ENCODE data around the gene SOX6.

SOX6 gene

GRCh38 chr11:16356761-16357393 lies 531 bp upstream of the SOX6 start:
- H3K4me3 ChIP-seq (ENCODE audit: low read depth, low read length) = no peak overlapping the region
- H3K27me3 ChIP-seq (ENCODE audit: control insufficient read depth, insufficient read depth, low read length) = no peaks in the 10 kb centered on the region
- H3K4me2 ChIP-seq (ENCODE audit: low read length) = no peak overlapping the region
- no peak for TF ChIP-seq CTCF (IDR thresholded peaks at IDR 0.05)
- no peak overlapping the region for H2AFZ ChIP-seq
- no peaks in the 10 kb centered on the region for H3K4me1 ChIP-seq
- no peak overlapping the region for H3K27ac ChIP-seq
- no peaks in the 10 kb centered on the region for H3K79me2 ChIP-seq
- no peak overlapping the region for H3K9ac ChIP-seq
- no peaks in the 10 kb centered on the region for H3K36me3 ChIP-seq (ENCODE audit: control insufficient read depth, insufficient read depth, low read length)
- H3K9me3 ChIP-seq (ENCODE audit: control insufficient read depth, low read length) = no peaks in the 10 kb centered on the region

GRCh38 chr11:16352707-16353106 lies 3.6 kb downstream of the SOX6 start:
- no peak for TF ChIP-seq CTCF (IDR thresholded peaks at IDR 0.05)
- H3K4me3 ChIP-seq (ENCODE audit: low read depth, low read length) = no peak overlapping the region
- H3K9ac ChIP-seq = no peak overlapping the region
- no peak overlapping the region for H2AFZ ChIP-seq
- no peak overlapping the region for H3K4me2 ChIP-seq (ENCODE audit: low read length)
- H3K27ac ChIP-seq = no peak overlapping the region
- no peaks in the 10 kb centered on the region for H3K36me3 ChIP-seq (ENCODE audit: control insufficient read depth, insufficient read depth, low read length)
- no peaks in the 10 kb centered on the region for H3K27me3 ChIP-seq (ENCODE audit: control insufficient read depth, insufficient read depth, low read length)
- no peaks in the 10 kb centered on the region for H3K9me3 ChIP-seq (ENCODE audit: control insufficient read depth, low read length)
- H3K4me1 ChIP-seq = no peaks in the 10 kb centered on the region
- no peaks in the 10 kb centered on the region for H3K79me2 ChIP-seq

GRCh38 chr11:16350125-16350524 lies 6.2 kb downstream of the SOX6 start:
- H3K4me3 ChIP-seq (ENCODE audit: low read depth, low read length) = no peak overlapping the region
- no peaks in the 10 kb centered on the region for H3K9me3 ChIP-seq (ENCODE audit: control insufficient read depth, low read length)
- no peaks in the 10 kb centered on the region for H3K36me3 ChIP-seq (ENCODE audit: control insufficient read depth, insufficient read depth, low read length)
- TF ChIP-seq CTCF (IDR thresholded peaks at IDR 0.05) = no peak
- H3K9ac ChIP-seq = no peak overlapping the region
- H3K79me2 ChIP-seq = no peaks in the 10 kb centered on the region
- H3K4me1 ChIP-seq = no peaks in the 10 kb centered on the region
- no peaks in the 10 kb centered on the region for H3K27me3 ChIP-seq (ENCODE audit: control insufficient read depth, insufficient read depth, low read length)
- H3K27ac ChIP-seq = no peak overlapping the region
- no peak overlapping the region for H3K4me2 ChIP-seq (ENCODE audit: low read length)
- no peak overlapping the region for H2AFZ ChIP-seq

GRCh38 chr11:16347928-16348685 lies 8.2 kb downstream of the SOX6 start:
- TF ChIP-seq CTCF (IDR thresholded peaks at IDR 0.05) = no peak
- no peaks in the 10 kb centered on the region for H3K27me3 ChIP-seq (ENCODE audit: control insufficient read depth, insufficient read depth, low read length)
- H3K27ac ChIP-seq = no peak overlapping the region
- no peak overlapping the region for H3K4me3 ChIP-seq (ENCODE audit: low read depth, low read length)
- H3K4me2 ChIP-seq (ENCODE audit: low read length) = no peak overlapping the region
- H3K79me2 ChIP-seq = no peaks in the 10 kb centered on the region
- no peaks in the 10 kb centered on the region for H3K4me1 ChIP-seq
- no peak overlapping the region for H2AFZ ChIP-seq
- no peaks in the 10 kb centered on the region for H3K36me3 ChIP-seq (ENCODE audit: control insufficient read depth, insufficient read depth, low read length)
- no peak overlapping the region for H3K9ac ChIP-seq
- H3K9me3 ChIP-seq (ENCODE audit: control insufficient read depth, low read length) = no peaks in the 10 kb centered on the region

GRCh38 chr11:16346975-16347374 lies 9.4 kb downstream of the SOX6 start:
- Histone ChIP-seq H3K27me3 (ENCODE audit: control insufficient read depth, insufficient read depth, low read length) (no peaks in the 10 kb centered on the region), H3K9ac (no peak overlapping the region), H3K4me1 (no peaks in the 10 kb centered on the region), H2AFZ (no peak overlapping the region), H3K36me3 (ENCODE audit: control insufficient read depth, insufficient read depth, low read length) (no peaks in the 10 kb centered on the region), H3K4me3 (ENCODE audit: low read depth, low read length) (no peak overlapping the region), H3K79me2 (no peaks in the 10 kb centered on the region), H3K27ac (no peak overlapping the region), H3K9me3 (ENCODE audit: control insufficient read depth, low read length) (no peaks in the 10 kb centered on the region), H3K4me2 (ENCODE audit: low read length) (no peak overlapping the region)
- TF ChIP-seq CTCF (IDR thresholded peaks at IDR 0.05) = no peak

Data from parathyroid adenoma (tissue), 2 donors.